ENCODE data around the gene NKX2-4. TPM values are rescaled to one million over a fixed set of nuclear protein-coding genes. Genes with fewer than 3 reads are reported as not detected.

NKX2-4 gene
- total RNA-seq, 4 donors from 2014 or later, result not detected

DNA sequence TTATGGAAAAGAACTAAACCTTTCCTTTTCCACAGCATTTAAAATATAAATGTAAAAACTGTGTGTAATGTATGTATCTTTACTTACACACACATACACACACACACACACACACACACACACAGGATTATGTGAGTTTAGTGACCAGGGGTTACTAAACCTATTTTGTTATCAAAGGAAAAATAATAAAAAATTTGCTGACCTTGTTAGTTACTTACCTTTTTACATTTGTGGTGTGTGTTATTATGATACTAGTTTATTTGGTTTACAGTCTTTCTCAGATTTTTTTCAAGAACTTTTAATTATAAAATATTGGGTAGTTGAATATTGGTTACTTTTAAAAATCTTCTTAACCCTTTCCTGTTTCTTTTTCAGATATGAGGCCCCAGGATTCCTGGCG is 15.7 kb downstream of the NKX2-4 start:
- DNase-seq, result no peak

GRCh38 chr20:21380711-21381110 is 16.6 kb downstream of the NKX2-4 start:
- Histone ChIP-seq H3K4me1 (no peaks in the 10 kb centered on the region), H3K9me3 (no peaks in the 10 kb centered on the region), H3K27me3 (no peaks in the 10 kb centered on the region), H3K27ac (no peak overlapping the region), H3K4me3 (no peak overlapping the region), H3K36me3 (no peaks in the 10 kb centered on the region)
- intact Hi-C loops (cut with DNase I; ENCODE audit: low total_unique reads), result no loop called here
- DNase-seq, result peak in 1 of 2 donors; percentile 13
- no peak for TF ChIP-seq POLR2A (IDR thresholded peaks at IDR 0.05)
- TF ChIP-seq, protein P1, sequence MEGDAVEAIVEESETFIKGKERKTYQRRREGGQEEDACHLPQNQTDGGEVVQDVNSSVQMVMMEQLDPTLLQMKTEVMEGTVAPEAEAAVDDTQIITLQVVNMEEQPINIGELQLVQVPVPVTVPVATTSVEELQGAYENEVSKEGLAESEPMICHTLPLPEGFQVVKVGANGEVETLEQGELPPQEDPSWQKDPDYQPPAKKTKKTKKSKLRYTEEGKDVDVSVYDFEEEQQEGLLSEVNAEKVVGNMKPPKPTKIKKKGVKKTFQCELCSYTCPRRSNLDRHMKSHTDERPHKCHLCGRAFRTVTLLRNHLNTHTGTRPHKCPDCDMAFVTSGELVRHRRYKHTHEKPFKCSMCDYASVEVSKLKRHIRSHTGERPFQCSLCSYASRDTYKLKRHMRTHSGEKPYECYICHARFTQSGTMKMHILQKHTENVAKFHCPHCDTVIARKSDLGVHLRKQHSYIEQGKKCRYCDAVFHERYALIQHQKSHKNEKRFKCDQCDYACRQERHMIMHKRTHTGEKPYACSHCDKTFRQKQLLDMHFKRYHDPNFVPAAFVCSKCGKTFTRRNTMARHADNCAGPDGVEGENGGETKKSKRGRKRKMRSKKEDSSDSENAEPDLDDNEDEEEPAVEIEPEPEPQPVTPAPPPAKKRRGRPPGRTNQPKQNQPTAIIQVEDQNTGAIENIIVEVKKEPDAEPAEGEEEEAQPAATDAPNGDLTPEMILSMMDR (IDR thresholded peaks at IDR 0.05), result no peak

More for the DNA sequence above, 15.7 kb downstream of the NKX2-4 start:
- H3K4me1 ChIP-seq, result no peaks in the 10 kb centered on the region
- H3K36me3 ChIP-seq, result no peaks in the 10 kb centered on the region
- no peaks in the 10 kb centered on the region for H3K9me3 ChIP-seq
- H3K4me3 ChIP-seq, result no peak overlapping the region
- intact Hi-C loops (cut with DNase I; ENCODE audit: low total_unique reads), result no loop called here
- TF ChIP-seq, protein P1 (IDR thresholded peaks at IDR 0.05), result no peak
- TF ChIP-seq POLR2A (IDR thresholded peaks at IDR 0.05), result no peak
- no peaks in the 10 kb centered on the region for H3K27me3 ChIP-seq
- H3K27ac ChIP-seq, result no peak overlapping the region

DNA sequence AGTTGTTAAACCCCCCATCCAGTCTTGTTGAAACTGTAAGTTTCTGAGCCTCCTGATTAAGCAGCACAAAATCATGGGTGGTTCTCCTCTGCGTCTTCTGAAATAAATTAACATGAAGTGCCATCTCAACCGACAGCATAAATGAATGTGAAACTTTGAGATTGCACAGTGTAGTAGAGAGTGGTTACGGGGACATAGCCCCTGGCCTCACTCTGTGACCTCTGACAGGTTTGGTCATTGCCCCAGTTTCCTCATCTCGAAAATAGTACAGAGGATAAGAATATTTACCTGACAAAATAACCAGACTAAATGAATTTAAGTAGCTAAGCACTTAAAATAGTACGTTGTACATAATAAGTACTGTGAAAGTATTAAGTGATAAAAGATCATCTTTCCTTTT is 19.1 kb downstream of the NKX2-4 start:
- no peak for DNase-seq
- no peak for TF ChIP-seq POLR2A (IDR thresholded peaks at IDR 0.05)

DNA sequence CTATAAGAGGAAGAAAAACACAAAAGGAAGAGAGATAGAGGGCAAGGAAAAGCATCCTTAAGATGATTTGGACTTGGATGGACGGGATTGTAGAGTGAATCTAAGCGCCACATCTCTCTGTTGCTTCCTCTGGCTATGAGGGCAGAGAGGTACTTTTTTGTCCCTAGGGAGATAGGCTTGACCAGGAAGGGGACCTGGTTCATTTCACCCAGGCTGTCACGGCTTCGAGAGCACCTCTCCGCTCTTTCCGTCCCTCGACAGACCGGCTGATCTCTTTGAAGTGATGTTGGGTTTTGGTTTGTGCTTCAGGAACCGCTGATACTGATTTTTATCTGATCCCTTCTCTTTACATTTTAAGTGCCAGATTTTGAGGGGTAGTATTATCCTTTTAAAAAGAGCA is 19.6 kb downstream of the NKX2-4 start:
- H3K9me3 ChIP-seq, result no peaks in the 10 kb centered on the region
- no peak overlapping the region for H3K27ac ChIP-seq
- no peaks in the 10 kb centered on the region for H3K36me3 ChIP-seq
- no peak for DNase-seq
- no peaks in the 10 kb centered on the region for H3K4me1 ChIP-seq
- H3K27me3 ChIP-seq, result no peaks in the 10 kb centered on the region
- TF ChIP-seq, protein P1 (IDR thresholded peaks at IDR 0.05), result no peak
- TF ChIP-seq POLR2A (IDR thresholded peaks at IDR 0.05), result no peak
- intact Hi-C loops (cut with DNase I; ENCODE audit: low total_unique reads), result no loop called here
- H3K4me3 ChIP-seq, result no peak overlapping the region

More for the DNA sequence above, 19.1 kb downstream of the NKX2-4 start:
- Histone ChIP-seq H3K9me3 (no peaks in the 10 kb centered on the region), H3K27ac (no peak overlapping the region), H3K4me1 (no peaks in the 10 kb centered on the region), H3K27me3 (no peaks in the 10 kb centered on the region), H3K4me3 (no peak overlapping the region), H3K36me3 (no peaks in the 10 kb centered on the region)
- intact Hi-C loops (cut with DNase I; ENCODE audit: low total_unique reads), result no loop called here

DNA sequence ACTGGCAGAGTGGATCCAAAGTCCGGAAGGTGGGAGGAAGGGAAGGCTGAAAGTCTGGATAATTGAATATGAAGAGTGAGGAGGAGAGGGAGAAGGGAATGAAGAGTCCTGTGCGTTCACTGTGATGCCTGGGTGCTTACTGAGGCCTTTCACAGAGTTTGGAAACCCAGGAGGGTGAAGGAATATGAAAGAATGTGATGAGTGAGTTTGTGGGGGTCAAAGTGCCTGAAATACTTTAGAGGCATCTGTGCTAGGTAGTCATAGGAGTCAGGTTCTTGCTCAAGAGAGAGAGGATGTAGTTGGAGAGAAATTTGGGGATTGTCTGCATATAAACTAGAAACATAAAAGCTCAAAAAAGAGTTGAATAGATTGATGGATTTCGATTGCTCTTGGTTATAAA is 20.7 kb downstream of the NKX2-4 start:
- no peaks in the 10 kb centered on the region for H3K4me1 ChIP-seq

More for the DNA sequence above, 20.7 kb downstream of the NKX2-4 start:
- H3K27ac ChIP-seq, result no peak overlapping the region
- TF ChIP-seq, protein P1 (IDR thresholded peaks at IDR 0.05), result no peak
- no peak for TF ChIP-seq POLR2A (IDR thresholded peaks at IDR 0.05)
- no peak for DNase-seq
- no peaks in the 10 kb centered on the region for H3K27me3 ChIP-seq
- H3K4me3 ChIP-seq, result no peak overlapping the region
- H3K36me3 ChIP-seq, result no peaks in the 10 kb centered on the region
- intact Hi-C loops (cut with DNase I; ENCODE audit: low total_unique reads), result no loop called here
- H3K9me3 ChIP-seq, result no peaks in the 10 kb centered on the region
